HG02623 (cell line): ENCODE data around the gene FUNDC2.

Experiments
- ATAC-seq: cut with Tn5 transposase; IDR thresholded peaks from one replicate; pipeline ENCODE4 v1.9.1; 2021; ENCODE audit warnings: moderate library complexity; ENCODE audit not compliant: unreplicated experiment

FUNDC2 gene

GRCh38 chrX:155023907-155024833 lies 2.5 kb upstream of the FUNDC2 start:
- ATAC-seq, result no peak

- no peak for ATAC-seq
Measured at GRCh38 chrX:155026420-155026726, 271 bp upstream of the FUNDC2 start.

GRCh38 chrX:155027509-155028066 lies 944 bp downstream of the FUNDC2 start:
- no peak for ATAC-seq

GRCh38 chrX:155028129-155028528 lies 1.5 kb downstream of the FUNDC2 start:
- no peak for ATAC-seq

GRCh38 chrX:155028877-155029291 lies 2.2 kb downstream of the FUNDC2 start:
- no peak for ATAC-seq

GRCh38 chrX:155031657-155032056 lies 5.0 kb downstream of the FUNDC2 start:
- no peak for ATAC-seq

- ATAC-seq, result no peak
Measured at GRCh38 chrX:155035688-155036087, 9.0 kb downstream of the FUNDC2 start.

- no peak for ATAC-seq
Measured at GRCh38 chrX:155046129-155046810, 19.6 kb downstream of the FUNDC2 start.

GRCh38 chrX:155046811-155047528 lies 20.3 kb downstream of the FUNDC2 start:
- ATAC-seq, result no peak

GRCh38 chrX:155048977-155049619 lies 22.5 kb downstream of the FUNDC2 start:
- no peak for ATAC-seq

- ATAC-seq, result no peak
Measured at GRCh38 chrX:155052738-155053498, 26.3 kb downstream of the FUNDC2 start.

- ATAC-seq, result no peak
Measured at GRCh38 chrX:155053656-155054055, 27.0 kb downstream of the FUNDC2 start.

- no peak for ATAC-seq
Measured at GRCh38 chrX:155054255-155054654, 27.6 kb downstream of the FUNDC2 start.

GRCh38 chrX:155055494-155055893 lies 28.9 kb downstream of the FUNDC2 start:
- ATAC-seq, result no peak

GRCh38 chrX:155056471-155056870 lies 29.8 kb downstream of the FUNDC2 start:
- ATAC-seq, result no peak

- ATAC-seq, result peak; percentile 60
Measured at GRCh38 chrX:155056877-155057792, 30.5 kb downstream of the FUNDC2 start.

- no peak for ATAC-seq
Measured at GRCh38 chrX:155061760-155062159, 35.1 kb downstream of the FUNDC2 start.

- no peak for ATAC-seq
Measured at GRCh38 chrX:155065035-155065734, 38.5 kb downstream of the FUNDC2 start.
